Osteoblast (primary cell): ENCODE results near the gene GJA4. TPM values are rescaled to one million over a fixed set of nuclear protein-coding genes. Genes with fewer than 3 reads are reported as not detected.
"Not testable (repeated sequence)": the region's sequence is repeated elsewhere in the genome, so short reads cannot be mapped to it uniquely, and the experiment has no call there.

Source experiments
- DNase-seq: peaks from one replicate; pipeline ENCODE4 v3.0.0; 2011; ENCODE audit warnings: low spot score, mixed read lengths; ENCODE audit not compliant: insufficient read length; ENCODE audit errors: missing footprints
- H2AFZ ChIP-seq: 2 replicates; pipeline ENCODE4 v1.6.0; 2011; ENCODE audit warnings: mild to moderate bottlenecking, low read length
- H3K27ac ChIP-seq: 2 replicates; pipeline ENCODE4 v1.5.1; 2011; ENCODE audit warnings: mild to moderate bottlenecking, low read depth, low read length, moderate library complexity
- H3K27me3 ChIP-seq: 2 replicates; pipeline ENCODE4 v1.6.0; 2012; ENCODE audit warnings: mild to moderate bottlenecking, control low read depth, inconsistent platforms, low read length, moderate library complexity; ENCODE audit not compliant: insufficient read depth
- H3K36me3 ChIP-seq: 2 replicates; pipeline ENCODE4 v1.5.1; 2011; ENCODE audit warnings: mild to moderate bottlenecking, low read length, control low read depth, moderate library complexity; ENCODE audit not compliant: insufficient read depth
- H3K4me1 ChIP-seq: 2 replicates; pipeline ENCODE4 v1.5.1; 2011; ENCODE audit warnings: mild to moderate bottlenecking, low read length, control low read depth, moderate library complexity; ENCODE audit not compliant: insufficient read depth
- H3K4me2 ChIP-seq: 2 replicates; pipeline ENCODE4 v1.6.0; 2011; ENCODE audit warnings: mild to moderate bottlenecking, low read length; ENCODE audit not compliant: insufficient read depth
- H3K4me3 ChIP-seq: fragments of 200-600 bp; sonication (generic); 3 replicates; pipeline ENCODE4 v1.5.1; 2012; ENCODE audit warnings: mild to moderate bottlenecking, low read length, inconsistent platforms; ENCODE audit not compliant: insufficient read depth
- H3K79me2 ChIP-seq: 2 replicates; pipeline ENCODE4 v1.6.0; 2012; ENCODE audit warnings: mild to moderate bottlenecking, low read length, control low read depth, inconsistent platforms; ENCODE audit not compliant: insufficient read depth
- H3K9me3 ChIP-seq: 2 replicates; pipeline ENCODE4 v1.5.1; 2011; ENCODE audit warnings: low read depth, low read length, control low read depth
- H4K20me1 ChIP-seq: 2 replicates; pipeline ENCODE4 v1.6.0; 2012; ENCODE audit warnings: mild to moderate bottlenecking, low read length, control low read depth; ENCODE audit not compliant: insufficient read depth
- total RNA-seq: library from RNA; depleted of rRNA; stranded (reverse); fragments of >200 nt; gene quantifications from 2 replicates; pipeline ENCODE4 v1.2.3, GENCODE V29; 2012
- TF ChIP-seq, protein P1 (sequence below): IDR thresholded peaks from 2 replicates; pipeline ENCODE4 v1.5.1; 2011; ENCODE audit warnings: mild to moderate bottlenecking, low read depth, low read length, moderate library complexity; ENCODE audit errors: extremely low read depth

The GJA4 gene
- total RNA-seq, 1 donor = not detected

DNA sequence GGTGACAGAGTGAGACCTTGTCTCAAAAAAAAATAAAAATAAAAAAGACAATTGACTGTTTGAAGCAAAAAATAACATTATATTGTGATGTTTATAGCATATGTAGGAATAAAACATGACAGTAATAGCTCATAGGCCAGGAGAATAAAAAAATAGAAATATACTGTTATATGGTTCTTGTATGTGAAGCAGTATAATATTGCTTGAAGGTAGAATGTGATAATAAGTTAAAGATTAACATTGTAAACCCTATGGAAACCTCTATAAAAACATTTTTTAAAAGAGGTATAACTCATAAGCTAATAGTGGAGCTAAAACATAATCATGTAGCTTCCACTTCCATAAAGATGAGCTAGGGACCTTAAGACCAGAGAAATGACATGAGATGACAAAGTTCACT is 23.5 kb downstream of the GJA4 start:
- Histone ChIP-seq H4K20me1 (peaks cover 4% of the 10 kb centered on the region), H3K36me3 (no peaks in the 10 kb centered on the region), H3K27me3 (no peaks in the 10 kb centered on the region), H2AFZ (no peak overlapping the region), H3K79me2 (no peaks in the 10 kb centered on the region), H3K9me3 (no peaks in the 10 kb centered on the region), H3K4me2 (no peak overlapping the region), H3K27ac (no peak overlapping the region), H3K4me1 (no peaks in the 10 kb centered on the region), H3K4me3 (no peak overlapping the region)
- DNase-seq = no peak
- TF ChIP-seq, protein P1, sequence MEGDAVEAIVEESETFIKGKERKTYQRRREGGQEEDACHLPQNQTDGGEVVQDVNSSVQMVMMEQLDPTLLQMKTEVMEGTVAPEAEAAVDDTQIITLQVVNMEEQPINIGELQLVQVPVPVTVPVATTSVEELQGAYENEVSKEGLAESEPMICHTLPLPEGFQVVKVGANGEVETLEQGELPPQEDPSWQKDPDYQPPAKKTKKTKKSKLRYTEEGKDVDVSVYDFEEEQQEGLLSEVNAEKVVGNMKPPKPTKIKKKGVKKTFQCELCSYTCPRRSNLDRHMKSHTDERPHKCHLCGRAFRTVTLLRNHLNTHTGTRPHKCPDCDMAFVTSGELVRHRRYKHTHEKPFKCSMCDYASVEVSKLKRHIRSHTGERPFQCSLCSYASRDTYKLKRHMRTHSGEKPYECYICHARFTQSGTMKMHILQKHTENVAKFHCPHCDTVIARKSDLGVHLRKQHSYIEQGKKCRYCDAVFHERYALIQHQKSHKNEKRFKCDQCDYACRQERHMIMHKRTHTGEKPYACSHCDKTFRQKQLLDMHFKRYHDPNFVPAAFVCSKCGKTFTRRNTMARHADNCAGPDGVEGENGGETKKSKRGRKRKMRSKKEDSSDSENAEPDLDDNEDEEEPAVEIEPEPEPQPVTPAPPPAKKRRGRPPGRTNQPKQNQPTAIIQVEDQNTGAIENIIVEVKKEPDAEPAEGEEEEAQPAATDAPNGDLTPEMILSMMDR = no peak

DNA sequence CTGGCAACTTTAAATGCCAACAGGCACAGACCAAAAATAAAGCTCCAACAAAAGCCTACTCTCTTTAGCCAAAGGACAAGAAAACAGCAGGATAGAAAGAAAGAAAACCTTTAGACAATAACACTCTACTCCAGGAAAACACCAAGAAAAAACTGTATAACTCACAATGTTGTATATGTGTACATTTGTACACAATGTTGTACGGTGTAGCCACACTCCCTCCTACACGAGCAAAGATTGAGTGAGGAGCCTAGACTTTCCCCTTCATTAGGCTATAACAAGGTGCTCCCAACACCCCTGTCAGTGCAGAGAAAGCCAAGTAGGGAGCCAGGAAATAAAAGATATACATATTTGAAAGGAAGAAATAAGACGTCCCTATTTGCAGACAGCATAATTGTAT is 24.0 kb downstream of the GJA4 start:
- no peaks in the 10 kb centered on the region for H3K27me3 ChIP-seq
- no peak for DNase-seq
- H3K9me3 ChIP-seq = no peaks in the 10 kb centered on the region
- H3K79me2 ChIP-seq = no peaks in the 10 kb centered on the region
- H3K4me1 ChIP-seq = no peaks in the 10 kb centered on the region
- H3K4me2 ChIP-seq = no peak overlapping the region
- no peak overlapping the region for H3K27ac ChIP-seq
- H2AFZ ChIP-seq = no peak overlapping the region
- no peaks in the 10 kb centered on the region for H3K36me3 ChIP-seq
- no peak overlapping the region for H3K4me3 ChIP-seq
- peaks cover 4% of the 10 kb centered on the region for H4K20me1 ChIP-seq
- TF ChIP-seq, protein P1 = no peak

DNA sequence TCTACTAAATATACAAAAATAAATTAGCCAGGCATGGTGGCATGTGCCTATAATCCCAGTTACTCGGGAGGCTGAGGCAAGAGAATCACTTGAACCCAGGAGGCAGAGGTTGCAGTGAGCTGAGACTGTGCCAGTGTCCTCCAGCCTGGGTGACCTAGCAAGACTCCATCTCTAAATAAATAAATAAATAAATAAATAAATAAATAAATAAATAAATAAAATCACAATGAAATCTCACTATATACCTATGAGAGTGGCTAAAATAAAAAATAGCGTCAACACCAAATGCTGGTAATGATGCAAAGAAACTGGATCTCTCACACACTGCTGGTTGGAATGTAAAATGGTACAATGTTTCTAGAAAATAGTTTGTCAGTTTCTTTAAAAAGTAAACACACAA is 26.1 kb downstream of the GJA4 start:
- H3K4me3 ChIP-seq, H3K4me1 ChIP-seq, H2AFZ ChIP-seq, H3K4me2 ChIP-seq, H3K9me3 ChIP-seq, H4K20me1 ChIP-seq, H3K27me3 ChIP-seq, H3K36me3 ChIP-seq, H3K27ac ChIP-seq, DNase-seq, H3K79me2 ChIP-seq: not testable (repeated sequence)

DNA sequence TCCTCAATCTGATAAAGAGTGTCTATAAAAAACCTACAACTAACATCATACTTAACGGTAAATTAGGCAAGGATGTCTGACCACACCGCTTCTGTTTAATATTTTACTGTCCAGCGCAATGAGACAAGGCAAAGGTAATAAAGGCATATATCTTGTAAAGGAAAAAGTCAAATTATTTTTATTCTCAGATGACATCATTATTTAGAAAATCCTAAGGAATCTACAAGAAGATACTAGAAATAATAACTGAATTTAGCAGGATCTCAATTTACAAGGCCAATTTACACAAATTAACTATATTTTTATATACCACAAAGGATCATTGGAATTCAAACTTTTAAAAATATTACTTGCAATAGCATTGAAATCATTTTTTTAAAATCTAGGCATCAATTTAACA is 29.4 kb downstream of the GJA4 start:
- TF ChIP-seq, protein P1 = no peak
- Histone ChIP-seq H3K4me2 (no peak overlapping the region), H3K4me3 (no peak overlapping the region), H3K36me3 (no peaks in the 10 kb centered on the region), H3K9me3 (no peaks in the 10 kb centered on the region), H4K20me1 (no peaks in the 10 kb centered on the region), H2AFZ (no peak overlapping the region), H3K27ac (no peak overlapping the region), H3K79me2 (no peaks in the 10 kb centered on the region), H3K27me3 (no peaks in the 10 kb centered on the region), H3K4me1 (no peaks in the 10 kb centered on the region)
- no peak for DNase-seq
